GM12873 (cell line): Measurements from ENCODE around the gene CACNA1H.

Experiments
- TF ChIP-seq, protein P1 (sequence below): IDR thresholded peaks from 2 replicates; pipeline ENCODE4 v1.5.1; 2012; ENCODE audit warnings: low read depth, mild to moderate bottlenecking, moderate library complexity, low read length, control low read depth; ENCODE audit not compliant: insufficient read depth; ENCODE audit errors: missing control alignments

The CACNA1H gene

GRCh38 chr16:1167276-1168107 is 14.6 kb downstream of the CACNA1H start:
- TF ChIP-seq, protein P1, sequence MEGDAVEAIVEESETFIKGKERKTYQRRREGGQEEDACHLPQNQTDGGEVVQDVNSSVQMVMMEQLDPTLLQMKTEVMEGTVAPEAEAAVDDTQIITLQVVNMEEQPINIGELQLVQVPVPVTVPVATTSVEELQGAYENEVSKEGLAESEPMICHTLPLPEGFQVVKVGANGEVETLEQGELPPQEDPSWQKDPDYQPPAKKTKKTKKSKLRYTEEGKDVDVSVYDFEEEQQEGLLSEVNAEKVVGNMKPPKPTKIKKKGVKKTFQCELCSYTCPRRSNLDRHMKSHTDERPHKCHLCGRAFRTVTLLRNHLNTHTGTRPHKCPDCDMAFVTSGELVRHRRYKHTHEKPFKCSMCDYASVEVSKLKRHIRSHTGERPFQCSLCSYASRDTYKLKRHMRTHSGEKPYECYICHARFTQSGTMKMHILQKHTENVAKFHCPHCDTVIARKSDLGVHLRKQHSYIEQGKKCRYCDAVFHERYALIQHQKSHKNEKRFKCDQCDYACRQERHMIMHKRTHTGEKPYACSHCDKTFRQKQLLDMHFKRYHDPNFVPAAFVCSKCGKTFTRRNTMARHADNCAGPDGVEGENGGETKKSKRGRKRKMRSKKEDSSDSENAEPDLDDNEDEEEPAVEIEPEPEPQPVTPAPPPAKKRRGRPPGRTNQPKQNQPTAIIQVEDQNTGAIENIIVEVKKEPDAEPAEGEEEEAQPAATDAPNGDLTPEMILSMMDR: no peak

DNA sequence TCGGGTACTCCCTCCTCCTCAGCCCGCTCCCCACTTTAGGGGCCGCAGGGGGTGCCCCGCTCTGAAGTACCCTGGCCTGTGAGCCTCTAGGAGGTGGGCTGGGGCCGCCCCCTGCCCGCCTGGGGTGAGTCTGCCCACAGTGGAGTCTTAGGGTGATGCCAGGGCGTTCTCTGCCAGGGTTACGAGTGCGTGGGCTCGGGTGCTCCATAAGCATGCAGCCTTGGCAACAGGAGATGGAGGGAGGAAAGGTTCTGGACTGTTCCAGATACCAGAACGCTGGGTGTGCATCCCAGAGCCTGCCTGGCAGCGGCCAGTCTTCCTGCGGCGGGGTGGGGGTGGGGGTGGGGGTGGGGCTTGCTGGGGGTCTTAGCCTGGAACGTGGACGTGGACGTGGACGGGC is 15.9 kb downstream of the CACNA1H start:
- TF ChIP-seq, protein P1: no peak

GRCh38 chr16:1169285-1170075 is 16.6 kb downstream of the CACNA1H start:
- TF ChIP-seq, protein P1: no peak

DNA sequence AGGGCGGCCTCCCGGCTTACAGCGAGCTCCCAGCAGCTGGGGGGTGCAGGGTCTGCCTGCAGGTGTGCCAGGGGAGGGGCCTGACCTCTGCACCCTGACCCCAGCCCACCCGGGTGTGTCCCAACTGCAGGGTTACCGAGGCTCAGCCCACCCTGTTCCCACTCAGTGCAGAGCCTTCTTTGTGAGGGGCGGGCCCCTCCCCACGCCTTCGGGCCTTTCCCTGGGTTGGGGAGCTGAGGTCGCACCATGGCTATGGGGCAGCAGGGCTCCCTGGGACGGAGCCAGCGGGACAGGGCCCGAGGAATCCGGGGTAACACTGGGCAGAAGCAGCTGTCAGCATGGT is 17.1 kb downstream of the CACNA1H start:
- TF ChIP-seq, protein P1: no peak

- TF ChIP-seq, protein P1: no peak
Measured at GRCh38 chr16:1171001-1171400, 18.1 kb downstream of the CACNA1H start.

DNA sequence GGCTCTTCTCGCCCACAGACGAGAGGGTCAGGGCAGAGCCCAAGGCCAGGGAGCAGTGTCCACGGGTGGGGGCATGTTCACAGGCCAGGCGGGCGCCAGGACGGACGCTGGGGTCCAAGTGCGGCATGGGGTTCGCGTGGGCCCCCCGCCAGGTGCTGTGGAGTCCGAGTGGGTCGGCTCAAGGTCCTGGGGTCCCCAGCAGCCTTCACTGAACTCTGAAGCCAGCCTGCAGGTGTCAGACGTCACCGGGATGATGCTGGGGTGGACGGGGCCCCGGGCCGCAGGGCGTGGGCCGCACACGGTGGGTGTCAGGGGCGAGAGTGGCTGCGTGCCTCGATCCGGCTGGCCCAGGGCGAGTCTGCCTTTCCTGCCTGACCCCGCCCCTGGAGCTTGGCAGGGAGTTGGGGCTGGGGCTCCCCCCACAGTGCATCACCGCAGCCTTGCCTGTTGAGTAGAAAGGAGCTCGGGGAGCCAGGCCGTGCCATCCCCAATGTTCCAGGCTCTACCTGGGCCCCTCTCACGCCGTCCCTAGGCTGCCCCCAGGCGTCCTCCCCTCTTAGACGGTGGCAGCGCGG is 19.0 kb downstream of the CACNA1H start:
- TF ChIP-seq, protein P1: no peak

GRCh38 chr16:1172651-1173050 is 19.7 kb downstream of the CACNA1H start:
- TF ChIP-seq, protein P1: no peak
